Caco-2 (cell line): ENCODE results near the gene C5orf52. TPM values are rescaled to one million over a fixed set of nuclear protein-coding genes. Genes with fewer than 3 reads are reported as not detected.

Source experiments
- BruUV-seq: library from RNA; stranded (reverse); fragments of 400-500 nt; replicated peaks from 2 replicates; lab custom pipeline; 2021; lab: Mats Ljungman, UMichigan
- CTCF ChIA-PET: fragments of 300-600 bp; sonication (Branson Sonifier 250); formaldehyde crosslinking; loops from one replicate; lab custom pipeline; 2022; ENCODE audit warnings: antibody characterized with exemption; lab: Charles Lee
- POLR2A ChIA-PET: fragments of 300-600 bp; sonication (Branson Sonifier 250); formaldehyde crosslinking; loops from one replicate; lab custom pipeline; 2022; ENCODE audit warnings: antibody characterized with exemption; lab: Charles Lee
- DNase-seq, 2 experiments: peaks; one replicate each; pipeline versions ENCODE4 v3.0.0 to v3.0.0-alpha.2; 2020 to 2022
- H3K27me3 ChIP-seq: replicated peaks from 2 replicates; pipeline ENCODE4 v1.6.0; 2011; ENCODE audit warnings: low read length; ENCODE audit not compliant: control insufficient read depth, insufficient read depth
- H3K36me3 ChIP-seq: 2 replicates; pipeline ENCODE4 v1.5.1; 2011; ENCODE audit warnings: low read length; ENCODE audit not compliant: control insufficient read depth, insufficient read depth
- H3K4me1 ChIP-seq: fragments of 250-450 bp; sonication (Bioruptor Pico); 2 replicates; pipeline ENCODE4 v1.5.1; 2020; ENCODE audit warnings: mild to moderate bottlenecking
- H3K4me3 ChIP-seq: 2 replicates; pipeline ENCODE4 v1.5.1; 2011; ENCODE audit warnings: low read depth, mild to moderate bottlenecking, control low read depth, low read length
- H3K9me3 ChIP-seq: fragments of 250-450 bp; sonication (Bioruptor Pico); 2 replicates; pipeline ENCODE4 v1.5.1; 2020; ENCODE audit warnings: mild to moderate bottlenecking, moderate library complexity
- H3K27ac Mint-ChIP-seq: one replicate; pipeline ENCODE4 v1.8.0; 2022; ENCODE audit warnings: mixed read lengths; ENCODE audit not compliant: unreplicated experiment
- H3K27me3 Mint-ChIP-seq: one replicate; pipeline ENCODE4 v1.8.0; 2022; ENCODE audit warnings: mixed read lengths; ENCODE audit not compliant: insufficient read depth, unreplicated experiment
- H3K36me3 Mint-ChIP-seq: one replicate; pipeline ENCODE4 v1.8.0; 2022; ENCODE audit warnings: mild to moderate bottlenecking, mixed read lengths; ENCODE audit not compliant: insufficient read depth, unreplicated experiment
- H3K4me1 Mint-ChIP-seq: one replicate; pipeline ENCODE4 v1.8.0; 2022; ENCODE audit warnings: low read depth, mixed read lengths; ENCODE audit not compliant: unreplicated experiment
- H3K4me3 Mint-ChIP-seq: one replicate; pipeline ENCODE4 v1.8.0; 2022; ENCODE audit warnings: mild to moderate bottlenecking, moderate library complexity, mixed read lengths; ENCODE audit not compliant: unreplicated experiment
- H3K9me3 Mint-ChIP-seq: one replicate; pipeline ENCODE4 v1.8.0; 2022; ENCODE audit warnings: mixed read lengths; ENCODE audit not compliant: unreplicated experiment
- intact Hi-C: fragments of 100-400 bp; cut with micrococcal nuclease; formaldehyde crosslinking; loops from one replicate; pipeline ENCODE4 v1.10.0; 2022; ENCODE audit not compliant: unreplicated experiment
- total RNA-seq: library from RNA; stranded (reverse); gene quantifications from 2 replicates; pipeline ENCODE4 v1.2.3, GENCODE V29; 2022
- TF ChIP-seq, protein P1 (sequence below), 2 experiments: fragments of 200-600 bp in 1 of 2; IDR thresholded peaks; 1 replicate in 1 of 2; 2 replicates in 1 of 2; pipeline versions ENCODE4 v1.5.1 to v1.8.0; 2011 to 2022; ENCODE audit warnings: antibody characterized with exemption in 1 of 2, control low read depth in 1 of 2, inconsistent platforms in 1 of 2, low read depth in 1 of 2, low read length in 1 of 2, mild to moderate bottlenecking in 1 of 2, moderate library complexity in 1 of 2; ENCODE audit not compliant: insufficient read depth in 1 of 2, severe bottlenecking in 1 of 2, unreplicated experiment in 1 of 2

The C5orf52 gene
- total RNA-seq, 1 experiment from 2014 or later = not detected

DNA sequence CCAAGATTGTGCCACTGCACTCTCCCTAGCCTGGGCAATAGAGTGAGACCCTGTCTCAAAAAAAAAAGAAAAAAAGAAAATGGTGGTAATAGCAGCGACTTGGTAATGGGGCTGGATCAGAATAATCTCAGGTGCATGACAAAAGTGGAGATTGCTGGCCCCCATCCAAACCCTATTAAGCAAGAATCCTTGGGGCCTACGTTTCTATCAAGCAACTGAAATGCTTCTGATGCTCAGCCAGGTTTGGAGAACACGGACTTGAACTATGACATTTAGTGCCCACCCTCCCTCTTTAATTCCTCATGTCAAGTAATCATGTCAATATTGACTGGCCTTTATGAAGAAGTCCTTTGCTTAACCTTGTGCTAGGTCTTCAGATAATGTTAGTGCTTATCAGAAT lies 6.6 kb downstream of the C5orf52 start:
- Mint-ChIP-seq H3K36me3 (no peaks in the 10 kb centered on the region), H3K4me1 (peaks cover 7% of the 10 kb centered on the region), H3K27me3 (no peaks in the 10 kb centered on the region), H3K4me3 (no peak overlapping the region), H3K27ac (no peak overlapping the region), H3K9me3 (no peaks in the 10 kb centered on the region)
- H3K27me3 ChIP-seq = no peaks in the 10 kb centered on the region
- H3K9me3 ChIP-seq = no peaks in the 10 kb centered on the region
- TF ChIP-seq, protein P1, sequence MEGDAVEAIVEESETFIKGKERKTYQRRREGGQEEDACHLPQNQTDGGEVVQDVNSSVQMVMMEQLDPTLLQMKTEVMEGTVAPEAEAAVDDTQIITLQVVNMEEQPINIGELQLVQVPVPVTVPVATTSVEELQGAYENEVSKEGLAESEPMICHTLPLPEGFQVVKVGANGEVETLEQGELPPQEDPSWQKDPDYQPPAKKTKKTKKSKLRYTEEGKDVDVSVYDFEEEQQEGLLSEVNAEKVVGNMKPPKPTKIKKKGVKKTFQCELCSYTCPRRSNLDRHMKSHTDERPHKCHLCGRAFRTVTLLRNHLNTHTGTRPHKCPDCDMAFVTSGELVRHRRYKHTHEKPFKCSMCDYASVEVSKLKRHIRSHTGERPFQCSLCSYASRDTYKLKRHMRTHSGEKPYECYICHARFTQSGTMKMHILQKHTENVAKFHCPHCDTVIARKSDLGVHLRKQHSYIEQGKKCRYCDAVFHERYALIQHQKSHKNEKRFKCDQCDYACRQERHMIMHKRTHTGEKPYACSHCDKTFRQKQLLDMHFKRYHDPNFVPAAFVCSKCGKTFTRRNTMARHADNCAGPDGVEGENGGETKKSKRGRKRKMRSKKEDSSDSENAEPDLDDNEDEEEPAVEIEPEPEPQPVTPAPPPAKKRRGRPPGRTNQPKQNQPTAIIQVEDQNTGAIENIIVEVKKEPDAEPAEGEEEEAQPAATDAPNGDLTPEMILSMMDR (IDR thresholded peaks at IDR 0.05; ENCODE audit: insufficient read depth in 1 of 2, low read depth in 1 of 2, low read length in 1 of 2, severe bottlenecking in 1 of 2, unreplicated experiment in 1 of 2) = no peak
- no peak for DNase-seq
- no peaks in the 10 kb centered on the region for H3K36me3 ChIP-seq
- H3K4me3 ChIP-seq = no peak overlapping the region
- CTCF ChIA-PET = no interaction called here
- H3K4me1 ChIP-seq = no peaks in the 10 kb centered on the region
- BruUV-seq = no TSS peak
- intact Hi-C loops = no loop called here
- POLR2A ChIA-PET = no interaction called here

DNA sequence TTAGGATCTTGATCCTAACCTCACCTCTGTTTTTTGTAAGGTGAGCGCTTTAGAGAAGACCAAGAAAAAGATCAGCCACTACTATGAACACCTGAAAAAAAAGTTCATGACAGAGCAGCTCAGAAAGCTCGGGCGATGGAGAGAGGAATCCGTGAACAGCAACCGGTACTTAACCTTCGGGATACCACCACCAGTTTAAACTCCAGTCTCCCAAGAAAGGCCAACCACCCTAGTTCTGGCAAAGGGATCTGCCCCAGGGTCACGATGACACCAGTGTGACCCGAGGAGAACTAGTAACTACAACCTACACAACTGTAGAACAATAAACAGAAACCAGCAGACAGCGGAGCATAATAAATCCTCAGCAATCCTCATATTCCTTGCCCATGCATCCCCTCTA lies 8.5 kb downstream of the C5orf52 start:
- POLR2A ChIA-PET = no interaction called here
- BruUV-seq = no TSS peak
- H3K4me1 Mint-ChIP-seq = peaks cover 7% of the 10 kb centered on the region
- H3K36me3 Mint-ChIP-seq = no peaks in the 10 kb centered on the region
- H3K4me1 ChIP-seq = no peaks in the 10 kb centered on the region
- H3K27ac Mint-ChIP-seq = no peak overlapping the region
- no peaks in the 10 kb centered on the region for H3K36me3 ChIP-seq
- no peaks in the 10 kb centered on the region for H3K9me3 ChIP-seq
- intact Hi-C loops = no loop called here
- no peak overlapping the region for H3K4me3 ChIP-seq
- H3K27me3 Mint-ChIP-seq = no peaks in the 10 kb centered on the region
- DNase-seq = no peak
- no peaks in the 10 kb centered on the region for H3K9me3 Mint-ChIP-seq
- TF ChIP-seq, protein P1 (IDR thresholded peaks at IDR 0.05; ENCODE audit: insufficient read depth in 1 of 2, low read depth in 1 of 2, low read length in 1 of 2, severe bottlenecking in 1 of 2, unreplicated experiment in 1 of 2) = no peak
- H3K27me3 ChIP-seq = no peaks in the 10 kb centered on the region
- H3K4me3 Mint-ChIP-seq = no peak overlapping the region
- CTCF ChIA-PET = no interaction called here

DNA sequence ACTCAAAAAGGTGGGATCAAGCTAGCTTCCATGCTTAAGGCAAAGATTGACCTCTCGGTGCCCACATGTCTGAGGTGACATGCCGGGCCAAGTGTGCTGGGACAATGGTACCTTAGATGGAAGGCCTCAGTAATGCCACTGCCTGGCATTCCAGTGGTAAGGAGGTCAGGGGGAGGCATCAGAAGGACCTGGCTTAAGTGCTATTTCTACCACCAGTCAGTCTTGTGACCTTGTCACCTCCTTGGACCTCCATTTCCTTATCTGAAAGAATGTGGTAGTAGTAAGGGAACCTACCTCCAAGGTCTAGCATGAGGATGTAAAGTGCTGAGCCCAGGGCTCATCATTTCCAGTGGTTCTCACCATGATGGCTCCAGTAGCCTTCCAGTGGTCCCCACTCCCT lies 8.9 kb downstream of the C5orf52 start:
- Histone ChIP-seq H3K36me3 (no peaks in the 10 kb centered on the region), H3K9me3 (no peaks in the 10 kb centered on the region), H3K4me3 (no peak overlapping the region), H3K27me3 (no peaks in the 10 kb centered on the region), H3K4me1 (no peaks in the 10 kb centered on the region)
- intact Hi-C loops = no loop called here
- POLR2A ChIA-PET = interaction anchor here (0.6 kb wide), 1 partner anchor 861 kb away, joined by 4 read pairs; no protein-coding TSS in a partner anchor
- no peak for DNase-seq
- CTCF ChIA-PET = interaction anchor here (1.0 kb wide), 1 partner anchor 11 kb away, joined by 3 read pairs; no protein-coding TSS in a partner anchor
- no TSS peak for BruUV-seq
- Mint-ChIP-seq H3K9me3 (no peaks in the 10 kb centered on the region), H3K4me3 (no peak overlapping the region), H3K27ac (no peak overlapping the region), H3K36me3 (no peaks in the 10 kb centered on the region), H3K4me1 (peaks cover 7% of the 10 kb centered on the region), H3K27me3 (no peaks in the 10 kb centered on the region)
- TF ChIP-seq, protein P1 (IDR thresholded peaks at IDR 0.05; ENCODE audit: insufficient read depth in 1 of 2, low read depth in 1 of 2, low read length in 1 of 2, severe bottlenecking in 1 of 2, unreplicated experiment in 1 of 2) = no peak
